MM.1S (cell line): ENCODE results near the gene GSTT2B.

Experiments used
- EZH2phosphoT487 ChIP-seq: fragments of 300-600 bp; sonication (generic); IDR thresholded peaks from 2 replicates; pipeline ENCODE4 v1.6.1; 2018; ENCODE audit warnings: antibody characterized with exemption, low read length
- TF ChIP-seq, protein P1 (sequence below): fragments of 300-600 bp; sonication (generic); IDR thresholded peaks from 2 replicates; pipeline ENCODE4 v1.5.1; 2016; ENCODE audit warnings: antibody characterized with exemption, low read length, mixed read lengths

DNA sequence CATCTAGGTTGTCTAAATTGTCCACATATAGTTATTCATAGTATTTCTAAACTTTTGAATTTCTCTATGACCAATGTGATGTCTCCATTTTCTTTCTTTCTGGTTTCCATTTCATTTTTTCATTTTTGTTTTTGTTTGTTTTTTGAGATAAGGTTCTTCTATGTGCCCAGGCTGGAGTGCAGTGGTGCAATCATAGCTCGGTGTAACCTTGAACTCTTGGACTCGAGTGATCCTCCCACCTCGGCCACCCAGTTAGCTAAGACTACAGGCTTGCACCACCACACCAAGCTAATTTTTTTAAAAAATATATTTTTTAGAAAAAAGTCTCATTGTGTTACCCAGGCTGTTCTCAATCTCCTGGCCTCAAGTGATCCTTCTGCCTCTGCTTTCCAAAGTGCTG, 36.1 kb upstream of the GSTT2B start:
- TF ChIP-seq, protein P1, sequence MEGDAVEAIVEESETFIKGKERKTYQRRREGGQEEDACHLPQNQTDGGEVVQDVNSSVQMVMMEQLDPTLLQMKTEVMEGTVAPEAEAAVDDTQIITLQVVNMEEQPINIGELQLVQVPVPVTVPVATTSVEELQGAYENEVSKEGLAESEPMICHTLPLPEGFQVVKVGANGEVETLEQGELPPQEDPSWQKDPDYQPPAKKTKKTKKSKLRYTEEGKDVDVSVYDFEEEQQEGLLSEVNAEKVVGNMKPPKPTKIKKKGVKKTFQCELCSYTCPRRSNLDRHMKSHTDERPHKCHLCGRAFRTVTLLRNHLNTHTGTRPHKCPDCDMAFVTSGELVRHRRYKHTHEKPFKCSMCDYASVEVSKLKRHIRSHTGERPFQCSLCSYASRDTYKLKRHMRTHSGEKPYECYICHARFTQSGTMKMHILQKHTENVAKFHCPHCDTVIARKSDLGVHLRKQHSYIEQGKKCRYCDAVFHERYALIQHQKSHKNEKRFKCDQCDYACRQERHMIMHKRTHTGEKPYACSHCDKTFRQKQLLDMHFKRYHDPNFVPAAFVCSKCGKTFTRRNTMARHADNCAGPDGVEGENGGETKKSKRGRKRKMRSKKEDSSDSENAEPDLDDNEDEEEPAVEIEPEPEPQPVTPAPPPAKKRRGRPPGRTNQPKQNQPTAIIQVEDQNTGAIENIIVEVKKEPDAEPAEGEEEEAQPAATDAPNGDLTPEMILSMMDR, result no peak
- no peak for TF ChIP-seq EZH2phosphoT487
